Activated naive CD4-positive, alpha-beta T cell treated with anti-CD3 and anti-CD28 coated beads for 36 hours (primary cell): Measurements from ENCODE around the gene RAD51B. TPM values are rescaled to one million over a fixed set of nuclear protein-coding genes. Genes with fewer than 3 reads are reported as not detected.

Experiments used
- CTCF ChIA-PET: fragments of 350-600 bp; sonication (Branson Sonifier 250); formaldehyde crosslinking; loops from one replicate; lab custom pipeline; 2021; ENCODE audit warnings: antibody characterized with exemption; lab: Charles Lee
- DNase-seq: peaks from one replicate; pipeline ENCODE4 v3.0.0-alpha.2; 2020
- H3K27ac Mint-ChIP-seq: one replicate; pipeline ENCODE4 v1.8.0; 2021; ENCODE audit warnings: mild to moderate bottlenecking, mixed read lengths
- H3K27me3 Mint-ChIP-seq: one replicate; pipeline ENCODE4 v1.8.0; 2021; ENCODE audit warnings: low read depth, mixed read lengths
- H3K36me3 Mint-ChIP-seq: one replicate; pipeline ENCODE4 v1.8.0; 2021; ENCODE audit warnings: low read depth, mixed read lengths
- H3K4me1 Mint-ChIP-seq: one replicate; pipeline ENCODE4 v1.8.0; 2021; ENCODE audit warnings: low read depth, mixed read lengths
- H3K4me3 Mint-ChIP-seq: one replicate; pipeline ENCODE4 v1.8.0; 2021; ENCODE audit warnings: mild to moderate bottlenecking, moderate library complexity, mixed read lengths
- H3K9me3 Mint-ChIP-seq: one replicate; pipeline ENCODE4 v1.8.0; 2021; ENCODE audit warnings: mixed read lengths
- intact Hi-C: fragments of 100-400 bp; cut with micrococcal nuclease; formaldehyde crosslinking; loops from one replicate; pipeline ENCODE4 v1.15.1; 2023
- total RNA-seq, 2 experiments: library from RNA; stranded (reverse); gene quantifications; one replicate each; pipeline ENCODE4 v1.2.3, GENCODE V29; 2021

Gene RAD51B
- total RNA-seq, 2 experiments from 2014 or later = 44.8 to 47.6 TPM

- H3K27me3 Mint-ChIP-seq = no peaks in the 10 kb centered on the region
- peak; percentile 72 for DNase-seq
- no peak overlapping the region for H3K4me3 Mint-ChIP-seq
- CTCF ChIA-PET = interaction anchor here (1.0 kb wide), 1 partner anchor 15 kb away, joined by 4 read pairs; no protein-coding TSS in a partner anchor
- peaks cover 26% of the 10 kb centered on the region for H3K4me1 Mint-ChIP-seq
- H3K36me3 Mint-ChIP-seq = no peaks in the 10 kb centered on the region
- H3K27ac Mint-ChIP-seq = no peak overlapping the region
- intact Hi-C loops = loop anchor here (1.0 kb wide), 2 partner anchors 30 to 102 kb away; no protein-coding TSS in a partner anchor
- H3K9me3 Mint-ChIP-seq = no peaks in the 10 kb centered on the region
Observed at GRCh38 chr14:68312884-68313610, 493.5 kb downstream of the RAD51B start.

DNA sequence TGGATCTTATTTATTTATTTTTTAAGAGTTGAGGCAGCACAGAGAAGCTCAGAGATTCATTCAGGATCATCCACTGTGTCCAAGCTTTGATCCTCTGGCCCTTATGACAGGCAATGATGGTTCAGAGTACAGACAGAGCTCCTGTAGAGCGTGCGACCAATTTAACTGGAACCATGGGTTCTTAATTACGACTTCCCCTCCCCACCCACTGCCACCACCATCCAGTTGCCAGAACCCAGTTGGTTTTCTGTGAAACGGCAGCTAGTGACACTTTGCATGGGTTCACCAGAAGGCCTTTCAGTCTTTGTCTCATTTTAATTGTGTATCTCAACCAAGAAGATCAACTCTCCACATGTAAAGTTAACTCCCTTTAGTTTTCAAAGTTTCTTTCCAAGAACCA lies 495.1 kb downstream of the RAD51B start:
- H3K27me3 Mint-ChIP-seq = no peaks in the 10 kb centered on the region
- no peaks in the 10 kb centered on the region for H3K36me3 Mint-ChIP-seq
- no peaks in the 10 kb centered on the region for H3K9me3 Mint-ChIP-seq
- CTCF ChIA-PET = interaction anchor here (0.5 to 1.0 kb wide), 2 partner anchors 17 to 230 kb away, joined by 3 read pairs; no protein-coding TSS in a partner anchor
- no peak overlapping the region for H3K27ac Mint-ChIP-seq
- DNase-seq = no peak
- intact Hi-C loops = no loop called here
- H3K4me1 Mint-ChIP-seq = peaks cover 22% of the 10 kb centered on the region
- no peak overlapping the region for H3K4me3 Mint-ChIP-seq

- Mint-ChIP-seq H3K4me3 (no peak overlapping the region), H3K27ac (no peak overlapping the region), H3K27me3 (no peaks in the 10 kb centered on the region), H3K36me3 (no peaks in the 10 kb centered on the region), H3K9me3 (no peaks in the 10 kb centered on the region), H3K4me1 (peaks cover 21% of the 10 kb centered on the region)
- CTCF ChIA-PET = interaction anchor here (1.0 kb wide), 1 partner anchor 16 kb away, joined by 3 read pairs; no protein-coding TSS in a partner anchor
- intact Hi-C loops = no loop called here
- no peak for DNase-seq
Observed at GRCh38 chr14:68315081-68315480, 495.5 kb downstream of the RAD51B start.

DNA sequence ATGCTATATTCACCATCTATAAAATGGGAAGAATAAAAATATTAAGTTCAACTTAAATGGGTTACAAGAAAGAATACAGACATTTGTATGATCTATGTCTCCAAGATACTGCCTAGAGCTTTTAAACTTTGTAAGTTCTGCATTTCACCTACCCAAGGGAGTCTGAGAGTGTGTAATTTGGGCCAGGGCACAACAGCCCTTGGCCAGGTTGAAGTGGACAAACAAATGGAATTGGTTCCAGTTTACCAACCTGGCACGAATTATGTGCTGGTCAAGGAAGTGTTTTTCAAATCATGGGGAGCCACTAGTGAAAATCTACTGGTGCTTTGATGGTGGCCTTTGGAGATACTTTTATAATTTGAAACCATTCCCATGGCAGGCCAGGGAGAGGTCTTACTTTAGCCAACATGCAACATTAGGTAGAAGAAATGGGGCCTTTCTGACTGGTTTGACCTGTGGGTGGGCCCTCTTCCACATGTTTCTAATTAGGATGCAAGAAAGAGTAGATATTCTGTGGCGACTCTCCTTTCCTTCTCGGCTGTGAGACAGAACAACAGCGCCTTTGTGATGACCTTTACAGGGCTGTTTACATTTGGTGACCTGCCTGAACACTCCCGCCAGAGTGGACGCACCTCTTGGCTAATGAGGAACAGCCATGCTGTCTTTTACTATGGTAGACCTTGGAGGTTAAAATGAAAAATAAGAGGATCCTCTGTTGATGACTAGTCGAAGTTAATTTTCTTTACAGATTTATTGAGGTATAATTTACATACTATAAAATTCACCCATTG lies 496.7 kb downstream of the RAD51B start:
- Mint-ChIP-seq H3K4me3 (no peak overlapping the region), H3K27me3 (no peaks in the 10 kb centered on the region), H3K4me1 (peaks cover 23% of the 10 kb centered on the region), H3K27ac (no peak overlapping the region), H3K9me3 (no peaks in the 10 kb centered on the region), H3K36me3 (no peaks in the 10 kb centered on the region)
- CTCF ChIA-PET = no interaction called here
- no peak for DNase-seq
- intact Hi-C loops = no loop called here

DNA sequence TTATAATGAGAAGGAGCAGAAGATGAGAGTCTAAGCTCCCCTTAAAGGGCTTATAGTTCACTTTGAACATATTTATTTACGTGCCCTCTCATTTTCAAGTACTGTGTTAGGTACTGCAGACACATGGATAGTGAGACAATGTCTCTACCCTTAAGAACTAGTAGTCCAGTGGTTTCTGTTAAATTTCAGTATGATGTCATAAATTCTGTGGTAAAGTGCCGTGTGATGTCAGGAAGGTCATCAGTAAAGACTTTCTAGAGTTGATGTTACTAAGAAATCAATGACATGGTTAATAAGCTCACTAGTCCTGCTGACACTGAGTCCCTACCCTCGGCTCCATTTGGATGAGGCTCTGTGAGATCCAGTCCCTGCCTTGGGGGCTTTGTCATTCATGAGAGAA lies 497.7 kb downstream of the RAD51B start:
- no peaks in the 10 kb centered on the region for H3K9me3 Mint-ChIP-seq
- H3K36me3 Mint-ChIP-seq = no peaks in the 10 kb centered on the region
- H3K27me3 Mint-ChIP-seq = no peaks in the 10 kb centered on the region
- H3K27ac Mint-ChIP-seq = no peak overlapping the region
- H3K4me1 Mint-ChIP-seq = peaks cover 19% of the 10 kb centered on the region
- CTCF ChIA-PET = no interaction called here
- intact Hi-C loops = no loop called here
- H3K4me3 Mint-ChIP-seq = no peak overlapping the region
- DNase-seq = no peak

DNA sequence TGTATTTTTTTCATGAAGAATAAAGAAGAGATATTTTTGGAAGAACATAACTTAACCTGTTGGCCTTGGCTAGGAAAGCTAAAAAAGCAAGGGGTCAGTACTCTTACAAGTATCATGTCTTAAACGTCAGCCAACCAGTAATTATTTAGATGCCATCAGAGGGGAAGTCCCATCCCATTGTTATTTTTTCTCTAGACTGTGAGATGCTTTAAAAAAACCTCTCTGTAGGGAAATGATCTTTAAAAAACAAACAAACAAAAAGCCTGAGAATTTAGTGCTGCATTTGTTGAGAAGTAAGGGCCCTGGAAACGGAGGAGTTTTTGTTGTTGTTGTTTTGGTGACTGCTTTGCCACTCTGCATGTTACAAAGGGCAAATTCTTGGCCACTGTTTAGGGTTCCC lies 499.2 kb downstream of the RAD51B start:
- no peak overlapping the region for H3K4me3 Mint-ChIP-seq
- H3K9me3 Mint-ChIP-seq = no peaks in the 10 kb centered on the region
- intact Hi-C loops = no loop called here
- no peaks in the 10 kb centered on the region for H3K36me3 Mint-ChIP-seq
- CTCF ChIA-PET = interaction anchor here (0.6 to 1.2 kb wide), 2 partner anchors 14 to 259 kb away, joined by 3 read pairs; no protein-coding TSS in a partner anchor
- no peak for DNase-seq
- peaks cover 7% of the 10 kb centered on the region for H3K4me1 Mint-ChIP-seq
- no peaks in the 10 kb centered on the region for H3K27me3 Mint-ChIP-seq
- no peak overlapping the region for H3K27ac Mint-ChIP-seq

DNA sequence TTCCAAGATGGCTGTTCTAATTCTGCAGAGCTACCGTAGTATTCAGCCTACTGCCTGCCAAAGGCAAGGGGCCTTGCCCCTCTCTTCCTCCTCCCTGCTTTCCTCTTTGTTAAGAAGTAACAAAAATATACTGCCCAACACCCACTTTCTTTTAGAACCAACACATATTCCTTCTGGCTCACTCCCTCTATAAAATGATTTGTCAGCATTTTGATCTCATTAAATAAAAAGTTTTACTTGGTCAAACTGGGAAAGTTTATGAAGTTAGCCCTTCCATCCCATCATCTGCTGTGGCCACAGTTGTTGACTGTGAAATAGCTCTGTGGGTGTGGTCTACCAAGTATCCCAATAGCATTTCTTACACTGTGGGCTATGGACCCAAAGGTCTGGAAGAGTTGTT lies 500.9 kb downstream of the RAD51B start:
- CTCF ChIA-PET = interaction anchor here (1.2 kb wide), 1 partner anchor 56 kb away, joined by 3 read pairs; no protein-coding TSS in a partner anchor
- intact Hi-C loops = no loop called here
- H3K4me1 Mint-ChIP-seq = peaks cover 5% of the 10 kb centered on the region
- H3K36me3 Mint-ChIP-seq = no peaks in the 10 kb centered on the region
- no peak for DNase-seq
- H3K27me3 Mint-ChIP-seq = no peaks in the 10 kb centered on the region
- H3K4me3 Mint-ChIP-seq = no peak overlapping the region
- no peak overlapping the region for H3K27ac Mint-ChIP-seq
- no peaks in the 10 kb centered on the region for H3K9me3 Mint-ChIP-seq

DNA sequence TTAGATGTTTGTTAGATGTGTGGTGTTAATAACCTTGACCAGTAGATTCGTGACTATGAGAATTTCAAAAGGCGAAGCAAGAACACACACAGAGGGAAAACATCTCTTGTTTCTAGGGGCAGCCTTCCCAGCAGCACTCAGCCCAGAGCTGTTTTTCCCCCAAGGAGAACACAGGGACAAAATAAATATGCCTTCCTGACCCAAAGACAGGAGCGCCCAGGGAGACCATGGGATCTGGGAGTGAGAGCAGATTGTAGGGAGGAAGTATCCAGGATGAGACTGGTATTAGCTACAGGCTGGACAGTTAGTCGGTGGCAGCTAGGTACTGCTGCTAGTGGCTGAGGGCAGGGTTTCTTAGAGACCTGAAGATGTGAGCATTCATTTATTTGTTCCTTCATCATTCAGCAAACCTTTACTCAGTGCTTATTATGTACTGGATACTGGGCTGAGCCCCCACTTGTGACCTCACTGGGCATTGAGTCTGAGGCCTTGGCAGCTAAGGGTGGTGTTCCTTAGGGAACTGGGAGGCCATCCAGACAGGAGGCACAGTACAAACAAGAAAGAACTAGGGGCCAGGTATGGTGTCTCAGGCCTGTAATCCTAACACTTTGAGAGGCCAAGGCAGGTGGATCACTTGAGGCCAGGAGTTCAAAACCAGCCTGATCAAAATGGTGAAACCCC lies 503.5 kb downstream of the RAD51B start:
- Mint-ChIP-seq H3K9me3 (no peaks in the 10 kb centered on the region), H3K27me3 (no peaks in the 10 kb centered on the region), H3K36me3 (no peaks in the 10 kb centered on the region), H3K4me1 (peaks cover 5% of the 10 kb centered on the region), H3K4me3 (no peak overlapping the region), H3K27ac (no peak overlapping the region)
- intact Hi-C loops = no loop called here
- no peak for DNase-seq
- CTCF ChIA-PET = interaction anchor here (0.6 kb wide), 1 partner anchor 162 kb away, joined by 3 read pairs; no protein-coding TSS in a partner anchor

- intact Hi-C loops = no loop called here
- Mint-ChIP-seq H3K36me3 (no peaks in the 10 kb centered on the region), H3K27me3 (no peaks in the 10 kb centered on the region), H3K9me3 (no peaks in the 10 kb centered on the region), H3K4me3 (no peak overlapping the region), H3K4me1 (peaks cover 5% of the 10 kb centered on the region), H3K27ac (no peak overlapping the region)
- CTCF ChIA-PET = no interaction called here
- no peak for DNase-seq
Observed at GRCh38 chr14:68325267-68325807, 505.8 kb downstream of the RAD51B start.

- no peaks in the 10 kb centered on the region for H3K4me1 Mint-ChIP-seq
- intact Hi-C loops = no loop called here
Observed at GRCh38 chr14:68327231-68327630, 507.7 kb downstream of the RAD51B start.

GRCh38 chr14:68328509-68328908 lies 508.9 kb downstream of the RAD51B start:
- H3K36me3 Mint-ChIP-seq = no peaks in the 10 kb centered on the region
- CTCF ChIA-PET = interaction anchor here (1.1 kb wide), 1 partner anchor 9 kb away, joined by 3 read pairs; no protein-coding TSS in a partner anchor
- H3K27me3 Mint-ChIP-seq = no peaks in the 10 kb centered on the region
- no peak overlapping the region for H3K27ac Mint-ChIP-seq
- no peak for DNase-seq
- H3K4me1 Mint-ChIP-seq = no peaks in the 10 kb centered on the region
- H3K4me3 Mint-ChIP-seq = no peak overlapping the region
- intact Hi-C loops = no loop called here
- H3K9me3 Mint-ChIP-seq = no peaks in the 10 kb centered on the region

More at GRCh38 chr14:68327231-68327630, 507.7 kb downstream of the RAD51B start:
- Mint-ChIP-seq H3K4me3 (no peak overlapping the region), H3K27me3 (no peaks in the 10 kb centered on the region), H3K36me3 (no peaks in the 10 kb centered on the region), H3K27ac (no peak overlapping the region), H3K9me3 (no peaks in the 10 kb centered on the region)
- DNase-seq = no peak
- CTCF ChIA-PET = no interaction called here

GRCh38 chr14:68331426-68331825 lies 511.8 kb downstream of the RAD51B start:
- Mint-ChIP-seq H3K36me3 (no peaks in the 10 kb centered on the region), H3K9me3 (no peaks in the 10 kb centered on the region), H3K4me3 (no peak overlapping the region), H3K27me3 (no peaks in the 10 kb centered on the region), H3K27ac (no peak overlapping the region), H3K4me1 (peaks cover 6% of the 10 kb centered on the region)
- CTCF ChIA-PET = interaction anchor here (0.7 to 0.9 kb wide), 2 partner anchors 17 to 79 kb away, joined by 3 read pairs; no protein-coding TSS in a partner anchor
- DNase-seq = no peak
- intact Hi-C loops = no loop called here
